Forelimb muscle (tissue), 1 donor: ENCODE results near the gene ARSB. TPM values are rescaled to one million over a fixed set of nuclear protein-coding genes. Genes with fewer than 3 reads are reported as not detected.
A peak's percentile ranks its signal among the peaks of the same experiment; 100 is the strongest.

Source experiments
- DNase-seq: peaks from one replicate; pipeline ENCODE4 v3.0.0-alpha.2; 2013; ENCODE audit warnings: low read depth
- polyA plus RNA-seq: library from polyadenylated mRNA; unstranded; fragments of 120-200 nt; gene quantifications from one replicate; pipeline ENCODE4 v1.2.1, GENCODE V29; 2013; ENCODE audit not compliant: insufficient read length

Gene ARSB
- polyA plus RNA-seq, 1 donor = 18.4 TPM

DNA sequence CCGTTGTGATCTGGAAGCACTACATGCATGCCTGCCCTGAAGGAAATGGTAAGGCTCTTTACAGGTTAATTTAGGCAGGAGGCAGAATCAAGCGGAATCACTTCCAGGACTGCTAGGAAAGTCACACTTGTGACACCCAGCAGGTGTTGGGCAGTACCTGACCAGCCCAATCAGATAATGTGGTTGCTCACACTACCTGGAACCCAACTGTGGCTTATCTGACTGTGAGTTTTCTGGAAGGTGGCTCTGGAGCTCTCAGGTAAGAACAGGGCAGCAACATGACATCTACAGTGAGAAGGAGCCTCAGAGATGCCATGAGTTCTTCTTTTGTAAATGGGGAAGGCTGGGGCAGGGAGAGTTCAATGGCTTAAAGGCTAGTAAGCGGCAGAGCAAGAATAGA is 146.4 kb downstream of the ARSB start:
- no peak for DNase-seq

DNA sequence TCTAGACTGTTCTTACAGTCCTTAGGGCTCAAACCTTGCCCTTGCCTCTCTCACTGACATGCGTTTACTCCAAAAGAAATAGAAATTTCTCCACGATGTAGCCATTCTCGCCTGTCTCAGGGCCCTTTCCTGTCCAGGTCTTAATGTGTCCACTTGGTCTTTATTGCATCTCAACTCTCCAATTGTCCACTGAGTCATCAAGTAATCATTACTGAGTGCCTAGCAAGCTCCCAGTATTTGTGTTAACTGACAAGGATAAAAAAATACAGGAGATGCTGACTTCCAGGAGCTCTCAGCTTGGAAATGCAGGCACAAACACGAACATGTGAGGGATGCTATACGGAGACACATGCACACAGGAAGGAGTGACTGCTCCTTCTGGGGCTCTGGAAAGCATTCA is 147.3 kb downstream of the ARSB start:
- DNase-seq = no peak

DNA sequence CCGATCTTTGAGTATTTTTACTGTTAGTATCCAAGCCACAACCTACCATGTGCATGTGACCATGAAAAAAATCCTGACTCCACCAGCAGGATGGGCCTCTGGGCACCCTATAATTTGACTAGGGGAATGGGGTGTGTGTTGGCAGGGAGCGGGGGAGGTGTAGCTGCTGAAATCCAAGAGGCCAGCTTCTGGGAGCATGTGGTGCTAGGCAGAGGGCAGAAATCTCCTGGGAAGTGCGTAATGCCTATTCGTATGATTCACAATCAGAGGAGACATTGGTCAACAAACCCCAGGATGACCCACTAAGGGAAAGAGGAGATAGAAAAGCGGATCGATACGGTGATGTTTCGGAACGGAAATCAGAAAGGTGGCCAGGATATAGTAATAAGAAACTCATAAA is 149.9 kb downstream of the ARSB start:
- no peak for DNase-seq

DNA sequence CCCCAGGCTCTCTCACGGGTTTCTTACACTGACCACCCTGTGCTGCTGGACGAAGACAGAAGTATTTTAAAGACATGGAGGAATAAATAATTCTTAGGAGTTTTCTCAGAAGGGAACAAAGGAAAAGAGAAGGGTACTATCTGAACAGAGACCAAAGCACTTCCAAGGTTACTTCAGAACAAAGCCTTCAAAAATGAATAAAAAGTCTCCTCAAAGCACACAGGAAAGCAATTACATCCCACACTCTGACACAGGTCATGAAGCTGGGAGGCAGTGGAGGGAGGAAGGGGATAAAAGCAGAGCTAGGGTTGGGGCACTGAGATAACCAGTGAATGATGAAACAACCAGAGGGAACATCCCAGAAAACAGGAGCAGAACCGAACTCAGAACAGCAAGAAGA is 151.8 kb downstream of the ARSB start:
- DNase-seq = no peak

DNA sequence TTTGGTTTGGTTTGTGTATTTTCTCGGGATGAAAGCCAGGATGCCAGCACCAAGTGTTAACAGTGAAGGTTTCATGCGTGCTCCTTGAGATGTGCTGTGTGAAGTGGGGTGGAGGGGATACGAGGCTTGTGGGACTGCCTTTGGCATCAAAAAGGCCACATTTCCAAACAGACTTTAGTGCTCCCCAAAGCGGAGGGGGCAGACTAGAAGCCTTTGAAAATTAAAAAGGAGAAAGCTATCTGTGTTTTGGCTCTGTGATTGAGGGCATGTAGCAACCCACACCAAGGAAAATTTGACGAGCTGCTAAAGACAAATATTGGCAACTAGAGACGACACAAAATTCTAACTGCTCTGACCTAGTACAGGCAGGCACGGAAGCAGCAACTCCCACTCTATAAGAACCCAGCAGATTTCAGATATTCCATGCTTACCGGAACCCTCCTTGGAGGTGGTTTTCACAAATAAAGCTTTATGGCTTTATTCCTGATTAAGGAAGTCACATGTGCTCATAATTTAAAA is 154.5 kb downstream of the ARSB start:
- no peak for DNase-seq

GRCh38 chr5:78829811-78830527 is 155.1 kb downstream of the ARSB start:
- DNase-seq = no peak

GRCh38 chr5:78827725-78828124 is 157.4 kb downstream of the ARSB start:
- DNase-seq = no peak

DNA sequence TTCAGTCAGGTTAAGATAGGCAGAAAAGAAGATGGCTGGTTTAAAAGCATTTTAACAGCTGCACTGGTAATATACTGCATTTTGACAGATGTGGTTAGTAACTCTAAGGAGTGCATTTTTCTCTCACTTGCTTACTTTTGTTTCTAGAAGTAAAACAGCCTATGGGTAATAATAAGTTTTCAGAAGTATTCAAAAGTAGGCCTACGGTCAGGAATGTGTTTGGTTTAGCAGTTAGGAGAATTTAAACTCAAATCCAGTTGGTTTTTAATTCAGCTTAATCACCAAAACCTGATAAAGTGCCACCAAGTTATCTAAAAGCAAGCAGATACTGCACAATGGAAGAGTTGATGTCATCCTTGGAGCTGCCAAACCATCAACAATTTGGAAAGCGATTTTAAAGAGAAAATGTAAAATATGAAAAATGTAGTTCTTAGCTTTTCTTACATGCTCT is 160.3 kb downstream of the ARSB start:
- peak; percentile 78 for DNase-seq

- no peak for DNase-seq
These were observed 161.9 kb downstream of the ARSB start for GRCh38 chr5:78823196-78823595.

DNA sequence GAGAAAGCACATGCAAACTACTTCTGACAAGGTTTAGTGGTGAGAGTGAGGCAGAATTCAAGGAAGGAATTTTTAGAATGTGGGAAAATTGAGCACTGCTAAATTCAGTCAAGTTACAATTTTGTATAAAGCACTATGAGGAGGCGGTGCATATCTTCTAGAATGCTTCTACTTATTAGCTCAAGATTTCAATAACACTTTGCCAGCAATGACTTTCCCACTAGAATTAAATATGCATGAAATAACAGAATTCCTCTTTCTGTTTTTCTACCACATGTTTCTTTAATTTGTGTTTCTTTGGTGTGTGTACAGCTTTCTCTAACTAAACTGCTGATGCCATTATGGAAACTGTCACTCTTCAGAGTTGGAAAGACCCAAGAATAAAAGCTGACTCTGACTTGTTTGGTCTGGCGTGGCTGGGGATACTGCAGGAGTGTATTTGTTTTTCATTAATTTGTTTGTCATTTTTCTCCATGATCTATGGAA is 163.5 kb downstream of the ARSB start:
- no peak for DNase-seq

DNA sequence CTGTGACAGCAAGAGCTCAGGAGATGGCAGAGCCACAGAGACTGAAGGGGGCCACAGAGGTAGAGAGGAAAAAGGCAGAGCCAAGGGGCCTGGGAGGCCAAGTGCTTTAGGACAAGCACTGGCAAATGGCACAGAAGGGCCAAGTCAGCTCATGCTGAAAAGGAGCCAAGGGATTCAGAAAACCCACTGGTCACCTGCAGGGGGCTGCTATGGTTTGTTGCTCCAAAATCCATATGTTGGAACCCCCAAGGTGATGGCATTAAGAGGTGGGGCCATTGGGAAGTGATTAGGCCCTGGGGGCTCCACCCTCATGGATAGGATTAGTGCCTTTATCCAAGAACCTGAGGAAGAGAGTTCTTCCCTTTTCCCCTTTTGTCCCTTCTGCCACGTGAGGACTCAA is 165.4 kb downstream of the ARSB start:
- DNase-seq = no peak

DNA sequence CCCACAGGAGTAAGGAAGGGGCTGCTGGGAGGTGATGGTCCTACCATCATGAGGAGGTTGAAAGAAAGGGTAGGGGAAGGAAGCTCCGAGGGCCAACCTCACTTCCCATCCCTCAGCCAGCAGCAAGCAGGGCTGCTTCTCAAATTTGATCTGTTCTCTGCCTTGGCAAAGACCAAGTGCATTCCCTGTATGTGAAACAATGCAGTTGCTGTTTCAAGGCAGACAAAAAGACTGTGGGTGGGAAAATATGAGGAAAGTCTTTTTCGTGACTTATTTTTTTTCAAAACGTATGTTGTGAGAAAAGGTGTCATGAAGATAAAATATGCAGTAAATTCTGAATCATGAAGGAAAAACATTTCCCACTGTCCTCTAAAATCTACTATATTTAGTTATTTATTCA is 165.9 kb downstream of the ARSB start:
- DNase-seq = no peak

DNA sequence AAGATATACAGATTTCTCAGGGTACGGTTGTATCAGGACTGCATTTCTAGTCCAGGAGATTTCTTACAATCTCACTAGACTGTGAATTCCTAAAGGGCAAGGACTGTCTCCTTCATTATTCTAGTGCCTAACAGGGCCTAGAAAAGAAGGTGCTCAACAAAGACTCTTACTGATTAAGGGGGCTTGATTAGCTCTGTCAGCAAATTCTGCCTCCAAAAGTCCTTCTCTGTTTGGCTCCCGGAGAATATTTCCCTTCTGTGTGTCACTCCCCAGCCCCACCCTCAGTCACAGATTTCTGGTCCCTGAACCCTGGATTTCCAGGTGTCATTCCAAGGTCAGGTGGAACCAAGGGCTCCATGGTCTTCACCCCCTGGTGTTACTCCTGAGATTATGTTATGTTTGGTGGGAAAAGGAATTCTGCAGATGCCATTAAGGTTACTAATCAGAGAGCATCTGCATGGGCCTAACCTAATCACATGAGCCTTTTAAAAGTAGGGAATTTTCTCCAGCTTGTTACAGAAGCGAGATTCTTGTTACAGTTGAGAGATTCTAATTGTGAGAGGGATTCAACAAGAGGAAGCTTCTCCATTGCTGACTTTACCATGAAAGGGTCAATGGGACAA is 168.9 kb downstream of the ARSB start:
- no peak for DNase-seq

GRCh38 chr5:78813906-78814530 is 171.1 kb downstream of the ARSB start:
- no peak for DNase-seq

- no peak for DNase-seq
These were observed 171.8 kb downstream of the ARSB start for GRCh38 chr5:78813286-78813685.

GRCh38 chr5:78811866-78812265 is 173.2 kb downstream of the ARSB start:
- DNase-seq = no peak

DNA sequence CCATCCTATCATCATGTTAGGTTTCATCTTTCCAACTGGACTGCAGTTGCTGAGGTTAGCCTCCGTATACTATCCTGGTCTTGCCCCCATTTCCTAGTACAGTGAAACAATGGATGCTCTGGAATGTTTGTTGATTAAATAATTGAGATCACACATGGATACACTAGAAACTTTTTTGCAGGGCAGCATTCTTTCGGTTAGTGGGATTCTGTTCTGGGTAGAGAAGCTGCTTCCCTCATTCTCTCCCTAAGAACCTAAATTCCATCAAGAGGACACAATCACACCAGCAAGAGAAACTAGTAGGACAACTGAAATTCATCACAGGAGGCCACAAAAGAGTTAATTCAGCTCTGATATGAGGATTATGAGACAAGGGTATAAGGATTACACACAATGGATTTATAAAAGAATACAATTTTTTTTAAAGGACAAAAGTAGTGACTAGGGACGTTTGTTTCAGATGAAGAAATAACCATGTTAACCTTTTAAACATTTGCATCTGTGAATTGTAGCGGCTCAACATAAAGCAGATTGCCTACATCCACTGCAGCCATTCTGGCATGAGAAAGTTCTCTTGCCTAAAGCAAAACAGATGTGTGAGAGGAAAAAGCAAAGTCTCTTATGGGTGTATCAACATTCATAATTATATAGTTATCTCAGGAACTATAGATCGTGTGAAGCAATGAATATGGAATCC is 173.8 kb downstream of the ARSB start:
- no peak for DNase-seq

GRCh38 chr5:78810098-78810920 is 174.8 kb downstream of the ARSB start:
- no peak for DNase-seq

DNA sequence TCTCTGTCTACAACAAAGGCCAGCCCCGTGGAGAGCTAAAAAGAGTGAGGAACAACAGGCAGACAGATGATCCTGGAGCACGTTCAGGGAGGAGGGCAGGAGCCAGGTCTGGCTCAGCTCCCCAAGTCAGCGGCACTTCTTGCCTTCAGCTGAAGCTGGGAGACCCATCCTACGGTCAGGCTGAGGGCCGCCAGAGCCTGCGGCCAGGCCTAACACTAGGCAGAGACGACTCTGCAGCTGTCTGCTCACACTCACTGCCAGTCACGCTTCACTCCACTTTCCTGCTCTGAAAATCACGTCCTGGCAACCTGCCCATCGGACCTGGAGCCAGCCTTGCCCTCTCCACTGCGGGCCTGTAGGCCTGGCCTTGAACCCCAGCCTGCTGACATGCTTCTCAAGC is 175.7 kb downstream of the ARSB start:
- DNase-seq = no peak

GRCh38 chr5:78808818-78809217 is 176.3 kb downstream of the ARSB start:
- no peak for DNase-seq

GRCh38 chr5:78808380-78808779 is 176.7 kb downstream of the ARSB start:
- DNase-seq = no peak
